Smooth muscle cell (in vitro differentiated cells): Measurements from ENCODE around the gene IL17RA. TPM values are rescaled to one million over a fixed set of nuclear protein-coding genes. Genes with fewer than 3 reads are reported as not detected.
A peak's percentile ranks its signal among the peaks of the same experiment; 100 is the strongest.

Experiments
- DNase-seq: peaks from one replicate; lab custom pipeline; 2025; ENCODE audit not compliant: unreplicated experiment; lab: John Stamatoyannopoulos, UW
- H2AFZ ChIP-seq: fragments of 200-600 bp; sonication (generic); 2 replicates; pipeline ENCODE4 v1.6.0; 2016; ENCODE audit warnings: antibody characterized with exemption, low read depth, mild to moderate bottlenecking
- H3F3A ChIP-seq: fragments of 200-600 bp; sonication (generic); 2 replicates; pipeline ENCODE4 v1.6.0; 2017; ENCODE audit warnings: antibody characterized with exemption, low read depth
- H3K27ac ChIP-seq: fragments of 200-600 bp; sonication (generic); 2 replicates; pipeline ENCODE4 v1.5.1; 2016; ENCODE audit warnings: low read depth, mild to moderate bottlenecking
- H3K27me3 ChIP-seq: fragments of 200-600 bp; sonication (generic); 2 replicates; pipeline ENCODE4 v1.6.1; 2016; ENCODE audit warnings: low read depth, mild to moderate bottlenecking
- H3K36me3 ChIP-seq: fragments of 200-600 bp; sonication (generic); 2 replicates; pipeline ENCODE4 v1.5.1; 2016; ENCODE audit warnings: low read depth
- H3K4me1 ChIP-seq: fragments of 200-600 bp; sonication (generic); 2 replicates; pipeline ENCODE4 v1.5.1; 2016; ENCODE audit warnings: low read depth
- H3K4me2 ChIP-seq: fragments of 200-600 bp; sonication (generic); 2 replicates; pipeline ENCODE4 v1.6.0; 2016; ENCODE audit warnings: mild to moderate bottlenecking
- H3K4me3 ChIP-seq: fragments of 200-600 bp; sonication (generic); 2 replicates; pipeline ENCODE4 v1.5.1; 2016; ENCODE audit warnings: mild to moderate bottlenecking
- H3K79me2 ChIP-seq: fragments of 200-600 bp; sonication (generic); 2 replicates; pipeline ENCODE4 v1.6.0; 2016; ENCODE audit warnings: low read depth, mild to moderate bottlenecking
- H3K9ac ChIP-seq: fragments of 200-600 bp; sonication (generic); 2 replicates; pipeline ENCODE4 v1.6.0; 2016; ENCODE audit warnings: low read depth
- H3K9me3 ChIP-seq: fragments of 200-600 bp; sonication (generic); replicated peaks from 2 replicates; pipeline ENCODE4 v1.5.1; 2016; ENCODE audit warnings: low read depth
- H4K20me1 ChIP-seq: fragments of 200-600 bp; sonication (generic); 2 replicates; pipeline ENCODE4 v1.6.0; 2016; ENCODE audit warnings: low read depth
- WGBS: methylation state at CpG from one replicate; pipeline ENCODE4 v1.1.7; 2016; ENCODE audit warnings: low lambda C conversion rate; 5-methylcytosine and 5-hydroxymethylcytosine counted together
- polyA plus RNA-seq: library from polyadenylated mRNA; unstranded; fragments of >200 nt; fragmentation: Nextera tagmentation; extraction: Ambion mirVana; gene quantifications from 2 replicates; pipeline ENCODE4 v1.2.1, GENCODE V29; 2016
- total RNA-seq: library from RNA; depleted of rRNA; stranded (reverse); fragments of >200 nt; gene quantifications from 2 replicates; pipeline ENCODE4 v1.2.3, GENCODE V29; 2014
- TF ChIP-seq, protein P1 (sequence below): fragments of 200-600 bp; sonication (generic); IDR thresholded peaks from 2 replicates; pipeline ENCODE4 v1.5.1; 2017; ENCODE audit warnings: borderline replicate concordance, mild to moderate bottlenecking, antibody characterized with exemption; ENCODE audit not compliant: insufficient read depth, poor library complexity, severe bottlenecking

Gene IL17RA
- total and polyA plus RNA-seq, 2 experiments from 2014 or later: 6.4 to 7.5 TPM

- peak; percentile 17 for DNase-seq
- peaks cover 25% of the 10 kb centered on the region for H3K27me3 ChIP-seq
- no peaks in the 10 kb centered on the region for H3K9me3 ChIP-seq
- TF ChIP-seq, protein P1, sequence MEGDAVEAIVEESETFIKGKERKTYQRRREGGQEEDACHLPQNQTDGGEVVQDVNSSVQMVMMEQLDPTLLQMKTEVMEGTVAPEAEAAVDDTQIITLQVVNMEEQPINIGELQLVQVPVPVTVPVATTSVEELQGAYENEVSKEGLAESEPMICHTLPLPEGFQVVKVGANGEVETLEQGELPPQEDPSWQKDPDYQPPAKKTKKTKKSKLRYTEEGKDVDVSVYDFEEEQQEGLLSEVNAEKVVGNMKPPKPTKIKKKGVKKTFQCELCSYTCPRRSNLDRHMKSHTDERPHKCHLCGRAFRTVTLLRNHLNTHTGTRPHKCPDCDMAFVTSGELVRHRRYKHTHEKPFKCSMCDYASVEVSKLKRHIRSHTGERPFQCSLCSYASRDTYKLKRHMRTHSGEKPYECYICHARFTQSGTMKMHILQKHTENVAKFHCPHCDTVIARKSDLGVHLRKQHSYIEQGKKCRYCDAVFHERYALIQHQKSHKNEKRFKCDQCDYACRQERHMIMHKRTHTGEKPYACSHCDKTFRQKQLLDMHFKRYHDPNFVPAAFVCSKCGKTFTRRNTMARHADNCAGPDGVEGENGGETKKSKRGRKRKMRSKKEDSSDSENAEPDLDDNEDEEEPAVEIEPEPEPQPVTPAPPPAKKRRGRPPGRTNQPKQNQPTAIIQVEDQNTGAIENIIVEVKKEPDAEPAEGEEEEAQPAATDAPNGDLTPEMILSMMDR: no peak
- WGBS: 13% methylated on average over 42 of the region's 69 CpGs
- H2AFZ ChIP-seq: peak within 1 kb of the TSS; percentile 36
- H3K4me3 ChIP-seq: peak within 1 kb of the TSS; percentile 65
- no peaks in the 10 kb centered on the region for H3K36me3 ChIP-seq
- no peaks in the 10 kb centered on the region for H3F3A ChIP-seq
- no peak within 1 kb of the TSS for H3K9ac ChIP-seq
- H3K4me1 ChIP-seq: peaks cover 9% of the 10 kb centered on the region
- no peaks in the 10 kb centered on the region for H3K79me2 ChIP-seq
- H3K27ac ChIP-seq: no peak within 1 kb of the TSS
- no peaks in the 10 kb centered on the region for H4K20me1 ChIP-seq
- peak within 1 kb of the TSS; percentile 93 for H3K4me2 ChIP-seq
These were observed 36.7 kb downstream of the IL17RA start, which contains the start of gene TMEM121B for GRCh38 chr22:17121233-17122195. Gene TMEM121B (minus strand): TSS chr22:17121360. CDS start chr22:17121127, 233 bp downstream.

GRCh38 chr22:17130199-17130598 is 45.4 kb downstream of the IL17RA start:
- H3F3A ChIP-seq: no peaks in the 10 kb centered on the region
- no peaks in the 10 kb centered on the region for H3K9me3 ChIP-seq

DNA sequence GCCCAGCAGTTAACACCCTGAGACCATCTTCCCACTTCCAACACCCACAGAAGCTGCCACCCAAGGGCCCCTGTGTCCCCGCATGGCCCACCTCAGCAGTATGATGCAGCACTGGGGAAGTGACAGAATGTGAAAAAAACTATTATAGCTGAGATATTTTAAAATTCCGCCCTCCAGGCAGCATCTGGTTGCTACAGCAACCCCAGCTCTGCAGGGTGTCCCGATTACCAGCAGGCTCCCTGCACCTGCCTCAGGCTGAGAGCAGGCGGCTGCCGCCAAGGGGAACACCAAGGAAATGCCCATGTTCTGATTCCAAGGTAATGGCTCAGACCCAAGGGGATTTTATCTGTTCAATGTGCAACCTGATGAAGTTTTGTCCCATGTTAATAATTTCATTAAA is 46.9 kb downstream of the IL17RA start:
- Histone ChIP-seq H3F3A (no peaks in the 10 kb centered on the region), H3K36me3 (no peaks in the 10 kb centered on the region), H3K27me3 (no peaks in the 10 kb centered on the region), H4K20me1 (no peaks in the 10 kb centered on the region), H3K27ac (no peak overlapping the region), H3K9me3 (no peaks in the 10 kb centered on the region), H3K4me1 (peaks cover 6% of the 10 kb centered on the region), H3K79me2 (no peaks in the 10 kb centered on the region), H3K4me3 (no peak overlapping the region), H3K4me2 (no peak overlapping the region), H3K9ac (no peak overlapping the region), H2AFZ (no peak overlapping the region)
- TF ChIP-seq, protein P1: no peak
- 56% methylated on average over 5 of the region's 5 CpGs for WGBS
- no peak for DNase-seq

More at GRCh38 chr22:17130199-17130598, 45.4 kb downstream of the IL17RA start:
- H3K4me1 ChIP-seq: peaks cover 6% of the 10 kb centered on the region
- H3K4me2 ChIP-seq: no peak overlapping the region
- H3K27me3 ChIP-seq: no peaks in the 10 kb centered on the region
- no peak overlapping the region for H2AFZ ChIP-seq
- H3K27ac ChIP-seq: no peak overlapping the region
- 75% methylated on average over 1 of the region's 1 CpG for WGBS
- H3K4me3 ChIP-seq: no peak overlapping the region
- H3K9ac ChIP-seq: no peak overlapping the region
- no peaks in the 10 kb centered on the region for H3K79me2 ChIP-seq
- no peaks in the 10 kb centered on the region for H4K20me1 ChIP-seq
- DNase-seq: no peak
- no peaks in the 10 kb centered on the region for H3K36me3 ChIP-seq
- TF ChIP-seq, protein P1: no peak
